ENCODE data around the gene PHF19. TPM values are rescaled to one million over a fixed set of nuclear protein-coding genes. Genes with fewer than 3 reads are reported as not detected.

PHF19 gene
- total RNA-seq, 1 donor from 2014 or later = 144 TPM

- no peaks in the 10 kb centered on the region for H3K27me3 Mint-ChIP-seq
- intact Hi-C loops (cut with micrococcal nuclease) = loop anchor here (1.0 to 2.0 kb wide), 5 partner anchors 16 to 177 kb away; partner anchors contain the start of genes MEGF9 and TRAF1
- H3K4me1 Mint-ChIP-seq = peaks cover 75% of the 10 kb centered on the region
- peak; percentile 78 for DNase-seq
- H3K4me3 Mint-ChIP-seq = peak overlapping the region; percentile 85
- peaks cover 34% of the 10 kb centered on the region for H3K36me3 Mint-ChIP-seq (ENCODE audit: low read depth)
- H3K9me3 Mint-ChIP-seq = no peaks in the 10 kb centered on the region
- peak overlapping the region; percentile 99 for H3K27ac Mint-ChIP-seq
Observed at GRCh38 chr9:120891884-120892747, 15.1 kb upstream of the PHF19 start.

DNA sequence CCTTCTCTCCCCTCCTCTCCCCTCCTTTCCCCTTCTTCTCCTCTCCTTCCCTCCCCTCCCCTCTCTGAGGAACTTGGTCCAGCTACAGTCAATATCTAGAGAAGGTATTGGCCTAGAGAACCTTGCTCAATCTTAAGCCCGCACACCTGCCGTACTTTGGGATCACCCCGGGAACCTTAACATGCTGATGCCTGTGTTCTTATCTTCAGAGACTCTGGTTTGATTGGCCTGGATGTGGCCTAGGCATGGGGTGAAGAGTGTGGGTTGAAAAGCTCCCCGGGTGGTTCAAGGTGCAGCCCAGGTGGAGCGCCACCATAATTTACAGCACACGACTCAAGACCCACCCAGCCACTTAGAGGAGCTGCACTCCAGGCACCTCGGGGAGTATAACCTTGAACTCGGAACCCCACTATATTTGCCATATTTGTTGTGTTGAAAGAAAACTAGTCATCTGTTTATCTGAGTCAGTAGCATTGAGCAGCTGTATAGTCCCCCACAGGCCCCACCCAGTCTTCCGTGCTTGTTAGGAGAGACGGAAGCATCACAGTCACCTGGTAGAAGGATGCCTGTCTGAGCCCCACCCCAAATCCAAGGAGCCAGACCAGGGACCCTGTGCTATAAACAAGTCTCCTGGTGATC, 14.4 kb upstream of the PHF19 start:
- Mint-ChIP-seq H3K27ac (peak overlapping the region; percentile 99), H3K4me3 (peak overlapping the region; percentile 85), H3K27me3 (no peaks in the 10 kb centered on the region), H3K9me3 (no peaks in the 10 kb centered on the region), H3K4me1 (peaks cover 72% of the 10 kb centered on the region), H3K36me3 (ENCODE audit: low read depth) (peaks cover 35% of the 10 kb centered on the region)
- DNase-seq = peak; percentile 90
- intact Hi-C loops (cut with micrococcal nuclease) = loop anchor here (2.0 kb wide), 1 partner anchor 177 kb away; the partner anchor contains the start of gene MEGF9

- DNase-seq = peak; percentile 86
Observed at GRCh38 chr9:120890320-120891244, 13.6 kb upstream of the PHF19 start.

GRCh38 chr9:120889606-120890271, 12.8 kb upstream of the PHF19 start:
- no peaks in the 10 kb centered on the region for H3K27me3 Mint-ChIP-seq
- H3K36me3 Mint-ChIP-seq (ENCODE audit: low read depth) = peaks cover 43% of the 10 kb centered on the region
- peak overlapping the region; percentile 85 for H3K4me3 Mint-ChIP-seq
- intact Hi-C loops (cut with micrococcal nuclease) = loop anchor here (2.0 kb wide), 1 partner anchor 175 kb away; the partner anchor contains the start of gene MEGF9
- no peaks in the 10 kb centered on the region for H3K9me3 Mint-ChIP-seq
- H3K27ac Mint-ChIP-seq = peak overlapping the region; percentile 99
- no peak for DNase-seq
- peaks cover 74% of the 10 kb centered on the region for H3K4me1 Mint-ChIP-seq

More at GRCh38 chr9:120890320-120891244, 13.6 kb upstream of the PHF19 start:
- Mint-ChIP-seq H3K36me3 (ENCODE audit: low read depth) (peaks cover 38% of the 10 kb centered on the region), H3K27me3 (no peaks in the 10 kb centered on the region), H3K27ac (peak overlapping the region; percentile 99), H3K4me1 (peaks cover 78% of the 10 kb centered on the region), H3K4me3 (peak overlapping the region; percentile 85), H3K9me3 (no peaks in the 10 kb centered on the region)
- intact Hi-C loops (cut with micrococcal nuclease) = loop anchor here (2.0 kb wide), 1 partner anchor 176 kb away; the partner anchor contains the start of gene MEGF9

DNA sequence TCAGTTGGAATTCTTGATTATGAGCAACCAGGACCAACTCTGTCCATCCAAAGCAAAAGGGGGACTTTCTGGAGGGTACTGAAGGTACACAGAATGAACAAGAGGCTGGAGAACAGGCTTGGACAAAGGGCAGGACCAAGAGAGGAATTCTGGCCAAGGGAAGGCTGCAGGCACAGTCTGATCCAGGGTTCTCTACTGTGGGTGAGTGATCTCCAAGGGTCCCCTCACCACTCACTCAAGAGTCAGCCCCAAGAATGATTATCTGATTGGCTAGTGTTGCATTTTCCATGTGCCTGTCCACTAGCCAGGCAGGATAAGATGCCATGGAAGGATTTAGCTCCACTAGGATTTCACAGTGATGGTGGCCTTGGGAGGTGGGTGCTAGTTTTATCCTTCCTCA, 11.6 kb upstream of the PHF19 start:
- peaks cover 44% of the 10 kb centered on the region for H3K36me3 Mint-ChIP-seq (ENCODE audit: low read depth)
- H3K4me1 Mint-ChIP-seq = peaks cover 70% of the 10 kb centered on the region
- intact Hi-C loops (cut with micrococcal nuclease) = no loop called here
- DNase-seq = no peak
- peak overlapping the region; percentile 85 for H3K4me3 Mint-ChIP-seq
- H3K27ac Mint-ChIP-seq = peak overlapping the region; percentile 99
- no peaks in the 10 kb centered on the region for H3K27me3 Mint-ChIP-seq
- no peaks in the 10 kb centered on the region for H3K9me3 Mint-ChIP-seq

GRCh38 chr9:120886490-120886967, 9.5 kb upstream of the PHF19 start:
- intact Hi-C loops (cut with micrococcal nuclease) = no loop called here
- peak overlapping the region; percentile 45 for H3K27ac Mint-ChIP-seq
- peaks cover 43% of the 10 kb centered on the region for H3K36me3 Mint-ChIP-seq (ENCODE audit: low read depth)
- H3K4me1 Mint-ChIP-seq = peaks cover 61% of the 10 kb centered on the region
- no peak overlapping the region for H3K4me3 Mint-ChIP-seq
- no peaks in the 10 kb centered on the region for H3K27me3 Mint-ChIP-seq
- no peak for DNase-seq
- H3K9me3 Mint-ChIP-seq = no peaks in the 10 kb centered on the region

DNA sequence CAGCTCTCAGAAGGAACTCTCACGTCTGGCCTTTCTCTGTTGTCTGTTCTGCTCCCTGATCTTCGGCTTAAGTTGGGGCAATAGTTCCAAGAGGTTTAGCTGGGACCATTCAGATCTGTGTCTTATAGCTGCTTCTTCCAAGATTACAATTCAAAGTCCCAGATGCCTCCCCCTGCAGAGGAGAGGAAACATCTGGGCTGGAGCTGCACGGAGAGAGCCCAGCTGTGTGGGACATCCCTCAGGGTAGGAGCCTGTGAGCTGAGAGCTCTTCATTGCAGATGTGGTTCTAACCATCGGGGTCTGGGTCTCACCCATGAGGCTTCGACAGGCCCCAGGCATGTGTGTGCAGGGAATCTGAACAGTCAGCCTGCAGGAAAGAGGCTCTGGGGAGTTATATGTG, 9.0 kb upstream of the PHF19 start:
- Mint-ChIP-seq H3K27me3 (no peaks in the 10 kb centered on the region), H3K4me3 (no peak overlapping the region), H3K36me3 (ENCODE audit: low read depth) (peaks cover 47% of the 10 kb centered on the region), H3K4me1 (peaks cover 58% of the 10 kb centered on the region), H3K27ac (peak overlapping the region; percentile 55), H3K9me3 (no peaks in the 10 kb centered on the region)
- peak; percentile 57 for DNase-seq
- intact Hi-C loops (cut with micrococcal nuclease) = no loop called here

- intact Hi-C loops (cut with micrococcal nuclease) = no loop called here
- Mint-ChIP-seq H3K9me3 (no peaks in the 10 kb centered on the region), H3K27ac (no peak overlapping the region), H3K27me3 (no peaks in the 10 kb centered on the region), H3K4me1 (peaks cover 58% of the 10 kb centered on the region), H3K36me3 (ENCODE audit: low read depth) (peaks cover 45% of the 10 kb centered on the region), H3K4me3 (no peak overlapping the region)
- no peak for DNase-seq
Observed at GRCh38 chr9:120885457-120885856, 8.5 kb upstream of the PHF19 start.

GRCh38 chr9:120883608-120883996, 6.6 kb upstream of the PHF19 start:
- no peak for DNase-seq
- Mint-ChIP-seq H3K36me3 (ENCODE audit: low read depth) (peaks cover 43% of the 10 kb centered on the region), H3K4me1 (peaks cover 59% of the 10 kb centered on the region), H3K4me3 (no peak overlapping the region), H3K27ac (no peak overlapping the region), H3K27me3 (no peaks in the 10 kb centered on the region), H3K9me3 (no peaks in the 10 kb centered on the region)
- intact Hi-C loops (cut with micrococcal nuclease) = no loop called here

- Mint-ChIP-seq H3K27me3 (no peaks in the 10 kb centered on the region), H3K36me3 (ENCODE audit: low read depth) (peaks cover 39% of the 10 kb centered on the region), H3K4me3 (no peak overlapping the region), H3K27ac (no peak overlapping the region), H3K4me1 (peaks cover 61% of the 10 kb centered on the region), H3K9me3 (no peaks in the 10 kb centered on the region)
- DNase-seq = no peak
- intact Hi-C loops (cut with micrococcal nuclease) = no loop called here
Observed at GRCh38 chr9:120882935-120883607, 6.1 kb upstream of the PHF19 start.

GRCh38 chr9:120879446-120879845, 2.5 kb upstream of the PHF19 start:
- no peak for DNase-seq
- Mint-ChIP-seq H3K4me1 (peaks cover 65% of the 10 kb centered on the region), H3K4me3 (peak overlapping the region; percentile 89), H3K36me3 (ENCODE audit: low read depth) (peaks cover 37% of the 10 kb centered on the region), H3K9me3 (no peaks in the 10 kb centered on the region), H3K27ac (peak overlapping the region; percentile 95), H3K27me3 (no peaks in the 10 kb centered on the region)
- intact Hi-C loops (cut with micrococcal nuclease) = no loop called here
